Activated T-helper 1 cell treated with anti-CD3 and anti-CD28 coated beads, Interleukin-12 subunit alpha, Interleukin-12 subunit beta, Interleukin-2, Interleukin-4 antibody, amounts not matched to agents 30 ng/mL and 10 ng/mL and 1 ng/mL, durations not matched to agents 14 hours and 24 hours and 36 hours (primary cell): ENCODE data around the gene GAL3ST2. TPM values are rescaled to one million over a fixed set of nuclear protein-coding genes. Genes with fewer than 3 reads are reported as not detected.

Source experiments
- DNase-seq: peaks from one replicate; pipeline ENCODE4 v3.0.0; 2021; ENCODE audit warnings: low spot score
- H3K27ac Mint-ChIP-seq: one replicate; pipeline ENCODE4 v1.8.0; 2021; ENCODE audit warnings: mild to moderate bottlenecking, mixed read lengths
- H3K27me3 Mint-ChIP-seq: one replicate; pipeline ENCODE4 v1.8.0; 2022; ENCODE audit warnings: mild to moderate bottlenecking, moderate library complexity, mixed read lengths; ENCODE audit not compliant: insufficient read depth
- H3K36me3 Mint-ChIP-seq: one replicate; pipeline ENCODE4 v1.8.0; 2021; ENCODE audit warnings: low read depth, mixed read lengths
- H3K4me1 Mint-ChIP-seq: one replicate; pipeline ENCODE4 v1.8.0; 2021; ENCODE audit warnings: low read depth, mixed read lengths
- H3K4me3 Mint-ChIP-seq: one replicate; pipeline ENCODE4 v1.8.0; 2021; ENCODE audit warnings: mild to moderate bottlenecking, moderate library complexity, mixed read lengths
- H3K9me3 Mint-ChIP-seq: one replicate; pipeline ENCODE4 v1.8.0; 2021; ENCODE audit warnings: mixed read lengths
- intact Hi-C: fragments of 100-400 bp; cut with micrococcal nuclease; formaldehyde crosslinking; loops from one replicate; pipeline ENCODE4 v1.15.1; 2024
- total RNA-seq: library from RNA; stranded (reverse); gene quantifications from 2 replicates; pipeline ENCODE4 v1.2.3, GENCODE V29; 2022

Gene GAL3ST2
- total RNA-seq, 1 donor from 2014 or later: 0.60 TPM

DNA sequence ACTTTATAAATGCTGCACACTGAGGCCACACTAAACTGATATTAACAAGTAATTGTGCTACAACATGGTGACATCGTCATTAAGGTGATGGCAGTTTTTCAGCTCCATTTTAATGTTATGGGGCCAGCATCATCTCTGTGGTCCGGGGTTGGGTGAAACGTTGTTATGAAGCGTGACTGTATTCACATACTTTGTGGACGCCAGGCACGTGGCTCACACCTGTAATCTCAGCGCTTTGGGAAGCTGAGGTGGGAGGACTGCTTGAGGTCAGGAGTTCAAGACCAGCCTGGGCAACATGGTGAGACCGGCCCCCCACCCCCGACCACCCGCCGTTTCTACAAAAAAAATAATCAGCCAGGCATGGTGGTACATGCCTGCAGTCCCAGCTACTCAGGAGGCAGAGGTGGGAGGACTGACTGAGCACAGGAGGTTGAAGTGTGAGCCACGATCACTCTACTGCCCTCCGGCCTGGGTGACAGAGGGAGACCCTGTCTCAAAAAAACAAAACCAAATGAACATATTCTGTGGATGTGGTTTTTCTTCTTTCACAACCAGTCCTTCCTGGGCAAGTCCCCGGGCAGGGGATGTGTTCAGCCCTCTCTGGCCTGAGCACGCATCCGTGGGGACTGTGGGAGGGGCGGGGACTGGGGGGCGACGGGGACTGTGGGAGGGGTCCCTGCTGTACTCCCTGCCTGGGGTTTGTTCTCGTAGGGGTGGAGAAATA, 12.9 kb upstream of the GAL3ST2 start:
- Mint-ChIP-seq H3K36me3 (peaks cover 15% of the 10 kb centered on the region), H3K9me3 (peaks cover 6% of the 10 kb centered on the region), H3K27ac (no peak overlapping the region), H3K4me3 (no peak overlapping the region), H3K4me1 (peaks cover 13% of the 10 kb centered on the region), H3K27me3 (no peaks in the 10 kb centered on the region)
- DNase-seq: no peak
- intact Hi-C loops: loop anchor here (5.0 kb wide), 1 partner anchor 79 kb away; no protein-coding TSS in a partner anchor

GRCh38 chr2:241764275-241765241, 12.1 kb upstream of the GAL3ST2 start:
- no peak for DNase-seq
- Mint-ChIP-seq H3K27me3 (no peaks in the 10 kb centered on the region), H3K4me3 (no peak overlapping the region), H3K36me3 (peaks cover 10% of the 10 kb centered on the region), H3K27ac (no peak overlapping the region), H3K9me3 (peaks cover 6% of the 10 kb centered on the region), H3K4me1 (peaks cover 13% of the 10 kb centered on the region)
- intact Hi-C loops: loop anchor here (5.0 kb wide), 1 partner anchor 78 kb away; no protein-coding TSS in a partner anchor

- Mint-ChIP-seq H3K4me1 (peaks cover 15% of the 10 kb centered on the region), H3K27ac (no peak overlapping the region)
Observed at GRCh38 chr2:241767464-241768250, 9.0 kb upstream of the GAL3ST2 start.

GRCh38 chr2:241768251-241768711, 8.3 kb upstream of the GAL3ST2 start:
- no peaks in the 10 kb centered on the region for H3K9me3 Mint-ChIP-seq
- peaks cover 9% of the 10 kb centered on the region for H3K4me1 Mint-ChIP-seq

More at GRCh38 chr2:241767464-241768250, 9.0 kb upstream of the GAL3ST2 start:
- DNase-seq: no peak
- Mint-ChIP-seq H3K4me3 (no peak overlapping the region), H3K27me3 (no peaks in the 10 kb centered on the region), H3K9me3 (no peaks in the 10 kb centered on the region), H3K36me3 (no peaks in the 10 kb centered on the region)
- intact Hi-C loops: no loop called here

GRCh38 chr2:241768850-241769249, 7.8 kb upstream of the GAL3ST2 start:
- no peak for DNase-seq
- H3K4me3 Mint-ChIP-seq: no peak overlapping the region
- no peak overlapping the region for H3K27ac Mint-ChIP-seq
- peaks cover 7% of the 10 kb centered on the region for H3K4me1 Mint-ChIP-seq
- intact Hi-C loops: no loop called here
- no peaks in the 10 kb centered on the region for H3K36me3 Mint-ChIP-seq
- H3K27me3 Mint-ChIP-seq: no peaks in the 10 kb centered on the region
- no peaks in the 10 kb centered on the region for H3K9me3 Mint-ChIP-seq

More at GRCh38 chr2:241768251-241768711, 8.3 kb upstream of the GAL3ST2 start:
- H3K36me3 Mint-ChIP-seq: no peaks in the 10 kb centered on the region
- DNase-seq: no peak
- no peak overlapping the region for H3K27ac Mint-ChIP-seq
- no peaks in the 10 kb centered on the region for H3K27me3 Mint-ChIP-seq
- no peak overlapping the region for H3K4me3 Mint-ChIP-seq
- intact Hi-C loops: no loop called here

DNA sequence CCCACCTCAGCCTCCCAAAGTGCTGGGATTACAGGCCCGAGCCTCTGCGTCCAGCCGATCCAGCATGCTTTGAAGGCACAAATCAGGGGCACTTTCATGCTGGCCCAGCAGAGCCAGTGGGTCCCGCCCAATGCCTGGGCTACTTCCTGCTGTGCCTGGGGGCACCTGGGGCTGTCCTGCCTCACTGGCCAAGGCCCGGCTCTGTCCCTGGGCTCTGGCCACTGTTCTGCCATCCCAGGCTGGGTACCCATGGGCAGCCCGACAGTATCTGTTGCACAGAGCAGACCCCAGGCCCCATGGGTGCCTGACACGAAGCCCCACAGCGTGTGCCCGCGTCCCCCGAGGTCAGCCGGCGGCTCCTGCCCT, 6.8 kb upstream of the GAL3ST2 start:
- intact Hi-C loops: no loop called here
- H3K27ac Mint-ChIP-seq: no peak overlapping the region
- H3K4me3 Mint-ChIP-seq: no peak overlapping the region
- no peaks in the 10 kb centered on the region for H3K9me3 Mint-ChIP-seq
- DNase-seq: no peak
- H3K4me1 Mint-ChIP-seq: peaks cover 7% of the 10 kb centered on the region
- no peaks in the 10 kb centered on the region for H3K27me3 Mint-ChIP-seq
- no peaks in the 10 kb centered on the region for H3K36me3 Mint-ChIP-seq

GRCh38 chr2:241770185-241770935, 6.3 kb upstream of the GAL3ST2 start:
- Mint-ChIP-seq H3K27ac (no peak overlapping the region), H3K27me3 (no peaks in the 10 kb centered on the region), H3K4me1 (peaks cover 7% of the 10 kb centered on the region), H3K9me3 (no peaks in the 10 kb centered on the region), H3K4me3 (no peak overlapping the region), H3K36me3 (no peaks in the 10 kb centered on the region)
- DNase-seq: no peak
- intact Hi-C loops: no loop called here

DNA sequence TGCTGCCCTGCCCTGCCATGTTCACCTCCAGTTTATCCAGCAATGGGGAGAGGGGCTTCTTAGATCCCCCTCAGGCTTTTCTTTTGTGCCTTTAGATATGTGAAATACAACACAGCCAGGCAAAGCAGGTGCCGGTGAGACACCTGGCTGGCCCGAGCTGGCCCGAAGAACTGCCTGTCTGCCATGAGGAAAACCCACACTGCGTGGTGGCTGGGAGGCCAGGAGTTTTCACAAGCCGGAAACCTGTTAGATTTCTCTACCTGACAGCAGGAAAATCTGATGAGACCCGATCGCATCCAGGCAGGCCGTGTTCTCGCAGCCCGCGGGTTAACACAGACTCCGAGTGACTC, 5.7 kb upstream of the GAL3ST2 start:
- intact Hi-C loops: no loop called here
- Mint-ChIP-seq H3K9me3 (no peaks in the 10 kb centered on the region), H3K27ac (no peak overlapping the region), H3K36me3 (no peaks in the 10 kb centered on the region), H3K4me1 (peaks cover 7% of the 10 kb centered on the region), H3K4me3 (no peak overlapping the region), H3K27me3 (no peaks in the 10 kb centered on the region)
- no peak for DNase-seq

DNA sequence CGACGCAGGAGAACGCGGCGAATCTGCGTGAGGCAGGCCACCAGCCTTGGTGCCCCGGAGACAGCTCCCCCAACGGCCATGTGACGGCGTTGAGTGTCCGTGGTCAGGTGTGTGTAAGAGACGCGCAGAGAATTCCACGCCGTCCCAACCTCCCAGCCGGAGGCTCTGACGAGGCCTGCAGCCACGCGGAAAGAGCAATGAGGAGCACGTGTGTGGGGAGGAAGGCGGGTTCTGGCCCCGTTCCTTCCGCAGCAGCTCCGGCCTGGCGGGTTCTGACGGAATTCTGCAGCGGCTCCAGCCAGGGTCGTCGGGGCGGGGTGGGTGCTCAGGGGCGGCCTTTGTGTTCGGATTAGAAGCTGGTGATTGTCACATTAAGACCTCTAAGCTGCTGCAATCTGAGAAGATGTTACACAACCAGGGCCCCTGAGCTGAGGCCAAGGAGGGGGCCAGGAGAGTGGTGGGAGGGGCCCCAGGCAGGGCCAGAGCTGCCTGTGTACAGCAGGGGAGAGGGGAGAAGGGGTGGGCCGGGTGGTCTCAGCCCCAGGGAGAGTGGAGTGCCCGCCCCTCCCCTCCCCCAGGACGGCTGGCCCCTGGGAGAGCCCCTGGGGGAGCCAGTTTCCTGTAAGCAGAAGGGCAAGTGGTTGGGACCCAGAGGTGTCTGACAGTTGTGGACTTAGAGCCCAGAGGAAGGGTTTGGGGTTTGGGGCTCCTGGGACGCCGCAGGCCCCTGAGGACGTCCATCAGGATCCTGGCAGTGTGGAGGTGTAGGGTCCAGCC, 5.1 kb upstream of the GAL3ST2 start:
- Mint-ChIP-seq H3K4me1 (peaks cover 7% of the 10 kb centered on the region), H3K27ac (peak overlapping the region; percentile 25), H3K27me3 (no peaks in the 10 kb centered on the region), H3K9me3 (no peaks in the 10 kb centered on the region), H3K4me3 (no peak overlapping the region), H3K36me3 (no peaks in the 10 kb centered on the region)
- DNase-seq: no peak
- intact Hi-C loops: no loop called here

- H3K4me3 Mint-ChIP-seq: no peak overlapping the region
- no peak for DNase-seq
- H3K4me1 Mint-ChIP-seq: peaks cover 7% of the 10 kb centered on the region
- H3K27me3 Mint-ChIP-seq: no peaks in the 10 kb centered on the region
- peak overlapping the region; percentile 25 for H3K27ac Mint-ChIP-seq
- intact Hi-C loops: no loop called here
- no peaks in the 10 kb centered on the region for H3K9me3 Mint-ChIP-seq
- no peaks in the 10 kb centered on the region for H3K36me3 Mint-ChIP-seq
Observed at GRCh38 chr2:241772063-241772499, 4.5 kb upstream of the GAL3ST2 start.

- H3K4me3 Mint-ChIP-seq: no peak overlapping the region
- no peaks in the 10 kb centered on the region for H3K9me3 Mint-ChIP-seq
- DNase-seq: no peak
- intact Hi-C loops: no loop called here
- H3K4me1 Mint-ChIP-seq: peaks cover 7% of the 10 kb centered on the region
- H3K27ac Mint-ChIP-seq: no peak overlapping the region
- no peaks in the 10 kb centered on the region for H3K27me3 Mint-ChIP-seq
- H3K36me3 Mint-ChIP-seq: no peaks in the 10 kb centered on the region
Observed at GRCh38 chr2:241773511-241774418, 2.9 kb upstream of the GAL3ST2 start.
